WTC11 (cell line): ENCODE data around the gene ZNHIT3. TPM values are rescaled to one million over a fixed set of nuclear protein-coding genes. Genes with fewer than 3 reads are reported as not detected.
A peak's percentile ranks its signal among the peaks of the same experiment; 100 is the strongest.

Experiments
- ATAC-seq: fragments of 200-7000 bp; cut with Tn5 transposase; 2 replicates; pipeline ENCODE4 v1.10.0; 2021; ENCODE audit warnings: mild to moderate bottlenecking, moderate library complexity
- CTCF ChIA-PET: fragments of 300-600 bp; sonication (Branson Sonifier 250); formaldehyde crosslinking; loops from one replicate; lab custom pipeline; 2021; ENCODE audit warnings: antibody characterized with exemption; lab: Charles Lee
- POLR2A ChIA-PET: fragments of 350-600 bp; sonication (Branson Sonifier 250); formaldehyde crosslinking; loops from one replicate; lab custom pipeline; 2021; ENCODE audit warnings: antibody characterized with exemption; lab: Charles Lee
- DNase-seq: peaks from one replicate; pipeline ENCODE4 v3.0.0; 2021; ENCODE audit warnings: low spot score
- H3K27ac Mint-ChIP-seq: 2 replicates; pipeline ENCODE4 v1.8.0; 2021; ENCODE audit warnings: mixed read lengths
- H3K27me3 Mint-ChIP-seq: 2 replicates; pipeline ENCODE4 v1.8.0; 2021; ENCODE audit warnings: low read depth, mild to moderate bottlenecking, moderate library complexity, mixed read lengths
- H3K36me3 Mint-ChIP-seq: 2 replicates; pipeline ENCODE4 v1.8.0; 2021; ENCODE audit warnings: mixed read lengths
- H3K4me1 Mint-ChIP-seq: 2 replicates; pipeline ENCODE4 v1.8.0; 2022; ENCODE audit warnings: mixed read lengths
- H3K4me3 Mint-ChIP-seq: 2 replicates; pipeline ENCODE4 v1.8.0; 2021; ENCODE audit warnings: mild to moderate bottlenecking, moderate library complexity, mixed read lengths
- H3K9me3 Mint-ChIP-seq: 2 replicates; pipeline ENCODE4 v1.8.0; 2021; ENCODE audit warnings: mixed read lengths
- ESRRA ChIP-seq: sonication (generic); formaldehyde crosslinking; IDR thresholded peaks from 2 replicates; pipeline ENCODE4 v1.8.1; 2022; ENCODE audit warnings: mild to moderate bottlenecking, missing genetic modification reagents, borderline replicate concordance
- FOXP1 ChIP-seq: sonication (generic); formaldehyde crosslinking; IDR thresholded peaks from 2 replicates; pipeline ENCODE4 v1.8.0; 2022; ENCODE audit warnings: missing genetic modification reagents, mild to moderate bottlenecking, moderate library complexity, borderline replicate concordance
- GABPB1 ChIP-seq: sonication (generic); formaldehyde crosslinking; IDR thresholded peaks from 2 replicates; pipeline ENCODE4 v1.8.1; 2023; ENCODE audit warnings: mild to moderate bottlenecking, missing genetic modification reagents
- HMGA2 ChIP-seq: fragments of 250-450 bp; sonication (Bioruptor Pico); IDR thresholded peaks from 2 replicates; pipeline ENCODE4 v1.4.0; 2021; ENCODE audit warnings: mild to moderate bottlenecking, moderate library complexity
- KAT7 ChIP-seq: sonication (generic); formaldehyde crosslinking; IDR thresholded peaks from 2 replicates; pipeline ENCODE4 v1.8.1; 2023; ENCODE audit warnings: missing genetic modification reagents, mild to moderate bottlenecking, borderline replicate concordance
- NFYB ChIP-seq: sonication (generic); formaldehyde crosslinking; conservative IDR thresholded peaks from 2 replicates; pipeline ENCODE4 v1.8.0; 2022; ENCODE audit warnings: low read depth, missing genetic modification reagents
- NR2C2 ChIP-seq: sonication (generic); formaldehyde crosslinking; IDR thresholded peaks from 2 replicates; pipeline ENCODE4 v1.8.0; 2022; ENCODE audit warnings: mild to moderate bottlenecking, missing genetic modification reagents
- NR3C1 ChIP-seq: sonication (generic); formaldehyde crosslinking; conservative IDR thresholded peaks from 2 replicates; pipeline ENCODE4 v1.8.1; 2023; ENCODE audit warnings: low read depth, mild to moderate bottlenecking, missing genetic modification reagents
- SP1 ChIP-seq: sonication (generic); formaldehyde crosslinking; conservative IDR thresholded peaks from 2 replicates; pipeline ENCODE4 v1.8.1; 2022; ENCODE audit warnings: missing genetic modification reagents
- TEAD4 ChIP-seq: sonication (generic); formaldehyde crosslinking; IDR thresholded peaks from 2 replicates; pipeline ENCODE4 v1.8.0; 2022; ENCODE audit warnings: mild to moderate bottlenecking, missing genetic modification reagents
- ZNF121 ChIP-seq: sonication (generic); formaldehyde crosslinking; IDR thresholded peaks from 2 replicates; pipeline ENCODE4 v1.8.0; 2023; ENCODE audit warnings: missing genetic modification reagents
- ZNF396 ChIP-seq: fragments of 250-450 bp; sonication (Bioruptor Pico); IDR thresholded peaks from 2 replicates; pipeline ENCODE4 v1.8.0; 2021; ENCODE audit warnings: mild to moderate bottlenecking, moderate library complexity, borderline replicate concordance
- ZNF416 ChIP-seq: fragments of 250-450 bp; sonication (Bioruptor Pico); IDR thresholded peaks from 2 replicates; pipeline ENCODE4 v1.9.0; 2021; ENCODE audit warnings: mild to moderate bottlenecking, inconsistent platforms
- total RNA-seq: library from RNA; stranded (reverse); gene quantifications from 3 replicates; pipeline ENCODE4 v1.2.3, GENCODE V29; 2021
- TF ChIP-seq, protein P1 (sequence below): sonication (generic); formaldehyde crosslinking; IDR thresholded peaks from 2 replicates; pipeline ENCODE4 v1.8.1; 2022; ENCODE audit warnings: missing genetic modification reagents, borderline replicate concordance
- TF ChIP-seq, protein P2 (sequence below): fragments of 250-450 bp; sonication (Bioruptor Pico); IDR thresholded peaks from 2 replicates; pipeline ENCODE4 v2.1.2; 2022; ENCODE audit warnings: mild to moderate bottlenecking, moderate library complexity
- TF ChIP-seq, protein P3 (sequence below): sonication (generic); formaldehyde crosslinking; IDR thresholded peaks from 2 replicates; pipeline ENCODE4 v1.8.1; 2023; ENCODE audit warnings: mild to moderate bottlenecking, moderate library complexity, missing genetic modification reagents
- TF ChIP-seq, protein P4 (sequence below): sonication (generic); formaldehyde crosslinking; IDR thresholded peaks from 2 replicates; pipeline ENCODE4 v1.8.0; 2023; ENCODE audit warnings: mild to moderate bottlenecking, missing genetic modification reagents
- TF ChIP-seq, protein P5 (sequence below): fragments of 250-450 bp; sonication (Bioruptor Pico); IDR thresholded peaks from 2 replicates; pipeline ENCODE4 v1.9.0; 2021; ENCODE audit warnings: mild to moderate bottlenecking
- TF ChIP-seq, protein P6 (sequence below): sonication (generic); formaldehyde crosslinking; IDR thresholded peaks from 2 replicates; pipeline ENCODE4 v1.8.1; 2023; ENCODE audit warnings: mild to moderate bottlenecking, missing genetic modification reagents, moderate library complexity
- TF ChIP-seq, protein P7 (sequence below): sonication (generic); formaldehyde crosslinking; IDR thresholded peaks from 2 replicates; pipeline ENCODE4 v1.8.0; 2022; ENCODE audit warnings: mild to moderate bottlenecking, missing genetic modification reagents
- TF ChIP-seq, protein P8 (sequence below): sonication (generic); formaldehyde crosslinking; IDR thresholded peaks from 2 replicates; pipeline ENCODE4 v1.8.1; 2022; ENCODE audit warnings: low read depth, missing genetic modification reagents, borderline replicate concordance
- TF ChIP-seq, protein P9 (sequence below): sonication (generic); formaldehyde crosslinking; IDR thresholded peaks from 2 replicates; pipeline ENCODE4 v1.8.0; 2022; ENCODE audit warnings: mild to moderate bottlenecking, missing genetic modification reagents

ZNHIT3 gene
- total RNA-seq, 1 experiment from 2014 or later: 47.0 TPM

DNA sequence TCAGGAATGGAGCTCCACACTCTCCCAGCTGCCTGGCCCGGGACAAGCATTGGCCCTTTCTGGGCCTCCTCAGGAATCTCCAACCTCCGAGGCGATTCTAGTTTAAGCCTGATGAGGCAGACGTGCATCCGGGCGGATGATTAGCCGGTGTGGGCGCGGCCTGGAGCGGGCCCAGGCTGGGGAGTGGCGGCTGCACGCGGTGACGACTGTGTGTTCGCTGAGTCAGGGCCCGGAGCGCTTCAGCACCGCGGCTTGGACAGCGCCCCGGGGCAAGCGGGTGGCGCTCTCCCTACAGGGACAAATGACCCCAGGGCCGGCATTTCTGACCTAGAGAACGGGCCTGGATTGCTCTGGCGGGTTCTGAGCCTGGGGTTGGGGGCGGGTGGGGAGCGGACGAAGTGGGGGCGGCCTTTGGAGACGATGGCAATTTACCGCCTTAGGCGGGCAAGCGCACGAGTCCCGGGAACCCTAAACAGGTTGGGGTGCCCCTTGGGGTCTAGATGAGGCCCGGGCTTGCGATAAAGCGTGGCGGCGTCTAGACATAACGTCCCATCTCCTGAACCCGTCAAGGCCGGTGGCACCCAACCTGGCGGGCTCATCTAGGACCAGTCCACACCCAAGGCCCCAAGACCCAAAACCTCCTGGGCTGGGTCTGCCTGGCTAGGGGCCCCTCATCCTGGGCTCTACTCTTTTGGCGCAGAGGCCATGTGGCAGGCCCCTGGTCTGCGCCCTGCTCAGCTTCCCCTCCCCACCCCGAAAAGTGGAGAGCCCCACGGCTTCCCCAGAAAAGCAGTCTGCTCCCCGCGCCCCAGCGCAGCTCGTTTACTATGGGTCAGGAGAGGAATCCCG lies 22.3 kb upstream of the ZNHIT3 start:
- CTCF ChIA-PET: interaction anchor here (1.0 to 2.7 kb wide), 3 partner anchors 19 to 495 kb away, joined by 3 to 24 read pairs (median 5); no protein-coding TSS in a partner anchor
- Mint-ChIP-seq H3K4me1 (no peaks in the 10 kb centered on the region), H3K27ac (no peak overlapping the region), H3K9me3 (no peaks in the 10 kb centered on the region), H3K27me3 (peaks cover 43% of the 10 kb centered on the region), H3K4me3 (peak overlapping the region; percentile 20), H3K36me3 (no peaks in the 10 kb centered on the region)
- DNase-seq (peak; percentile 94), ATAC-seq (peak; percentile 99)
- POLR2A ChIA-PET: no interaction called here
- TF ChIP-seq TEAD4 (CRISPR knock-in tag) (peak; percentile 64; the same call in 1 of the 2 replicates), NR3C1 (no peak), ESRRA (CRISPR knock-in tag) (peak; percentile 74; the same call in 1 of the 2 replicates), GABPB1 (CRISPR knock-in tag) (no peak), HMGA2 (no peak), NFYB (CRISPR knock-in tag) (0 out of 2 replicates have a peak, but pooled peaks have one; percentile 8), SP1 (CRISPR knock-in tag) (no peak), ZNF396 (CRISPR knock-in tag) (no peak), FOXP1 (CRISPR knock-in tag) (peak; percentile 73; the same call in 1 of the 2 replicates), KAT7 (CRISPR knock-in tag) (no peak), NR2C2 (CRISPR knock-in tag) (no peak), ZNF416 (CRISPR knock-in tag) (no peak), ZNF121 (CRISPR knock-in tag) (peak; percentile 82)
- TF ChIP-seq, protein P1, sequence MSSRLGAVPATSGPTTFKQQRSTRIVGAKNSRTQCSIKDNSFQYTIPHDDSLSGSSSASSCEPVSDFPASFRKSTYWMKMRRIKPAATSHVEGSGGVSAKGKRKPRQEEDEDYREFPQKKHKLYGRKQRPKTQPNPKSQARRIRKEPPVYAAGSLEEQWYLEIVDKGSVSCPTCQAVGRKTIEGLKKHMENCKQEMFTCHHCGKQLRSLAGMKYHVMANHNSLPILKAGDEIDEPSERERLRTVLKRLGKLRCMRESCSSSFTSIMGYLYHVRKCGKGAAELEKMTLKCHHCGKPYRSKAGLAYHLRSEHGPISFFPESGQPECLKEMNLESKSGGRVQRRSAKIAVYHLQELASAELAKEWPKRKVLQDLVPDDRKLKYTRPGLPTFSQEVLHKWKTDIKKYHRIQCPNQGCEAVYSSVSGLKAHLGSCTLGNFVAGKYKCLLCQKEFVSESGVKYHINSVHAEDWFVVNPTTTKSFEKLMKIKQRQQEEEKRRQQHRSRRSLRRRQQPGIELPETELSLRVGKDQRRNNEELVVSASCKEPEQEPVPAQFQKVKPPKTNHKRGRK (CRISPR knock-in tag): no peak
- TF ChIP-seq, protein P2, sequence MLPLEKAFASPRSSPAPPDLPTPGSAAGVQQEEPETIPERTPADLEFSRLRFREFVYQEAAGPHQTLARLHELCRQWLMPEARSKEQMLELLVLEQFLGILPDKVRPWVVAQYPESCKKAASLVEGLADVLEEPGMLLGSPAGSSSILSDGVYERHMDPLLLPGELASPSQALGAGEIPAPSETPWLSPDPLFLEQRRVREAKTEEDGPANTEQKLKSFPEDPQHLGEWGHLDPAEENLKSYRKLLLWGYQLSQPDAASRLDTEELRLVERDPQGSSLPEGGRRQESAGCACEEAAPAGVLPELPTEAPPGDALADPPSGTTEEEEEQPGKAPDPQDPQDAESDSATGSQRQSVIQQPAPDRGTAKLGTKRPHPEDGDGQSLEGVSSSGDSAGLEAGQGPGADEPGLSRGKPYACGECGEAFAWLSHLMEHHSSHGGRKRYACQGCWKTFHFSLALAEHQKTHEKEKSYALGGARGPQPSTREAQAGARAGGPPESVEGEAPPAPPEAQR: no peak
- TF ChIP-seq, protein P3, sequence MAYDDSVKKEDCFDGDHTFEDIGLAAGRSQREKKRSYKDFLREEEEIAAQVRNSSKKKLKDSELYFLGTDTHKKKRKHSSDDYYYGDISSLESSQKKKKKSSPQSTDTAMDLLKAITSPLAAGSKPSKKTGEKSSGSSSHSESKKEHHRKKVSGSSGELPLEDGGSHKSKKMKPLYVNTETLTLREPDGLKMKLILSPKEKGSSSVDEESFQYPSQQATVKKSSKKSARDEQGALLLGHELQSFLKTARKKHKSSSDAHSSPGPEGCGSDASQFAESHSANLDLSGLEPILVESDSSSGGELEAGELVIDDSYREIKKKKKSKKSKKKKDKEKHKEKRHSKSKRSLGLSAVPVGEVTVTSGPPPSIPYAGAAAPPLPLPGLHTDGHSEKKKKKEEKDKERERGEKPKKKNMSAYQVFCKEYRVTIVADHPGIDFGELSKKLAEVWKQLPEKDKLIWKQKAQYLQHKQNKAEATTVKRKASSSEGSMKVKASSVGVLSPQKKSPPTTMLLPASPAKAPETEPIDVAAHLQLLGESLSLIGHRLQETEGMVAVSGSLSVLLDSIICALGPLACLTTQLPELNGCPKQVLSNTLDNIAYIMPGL (CRISPR knock-in tag): no peak
- TF ChIP-seq, protein P4, sequence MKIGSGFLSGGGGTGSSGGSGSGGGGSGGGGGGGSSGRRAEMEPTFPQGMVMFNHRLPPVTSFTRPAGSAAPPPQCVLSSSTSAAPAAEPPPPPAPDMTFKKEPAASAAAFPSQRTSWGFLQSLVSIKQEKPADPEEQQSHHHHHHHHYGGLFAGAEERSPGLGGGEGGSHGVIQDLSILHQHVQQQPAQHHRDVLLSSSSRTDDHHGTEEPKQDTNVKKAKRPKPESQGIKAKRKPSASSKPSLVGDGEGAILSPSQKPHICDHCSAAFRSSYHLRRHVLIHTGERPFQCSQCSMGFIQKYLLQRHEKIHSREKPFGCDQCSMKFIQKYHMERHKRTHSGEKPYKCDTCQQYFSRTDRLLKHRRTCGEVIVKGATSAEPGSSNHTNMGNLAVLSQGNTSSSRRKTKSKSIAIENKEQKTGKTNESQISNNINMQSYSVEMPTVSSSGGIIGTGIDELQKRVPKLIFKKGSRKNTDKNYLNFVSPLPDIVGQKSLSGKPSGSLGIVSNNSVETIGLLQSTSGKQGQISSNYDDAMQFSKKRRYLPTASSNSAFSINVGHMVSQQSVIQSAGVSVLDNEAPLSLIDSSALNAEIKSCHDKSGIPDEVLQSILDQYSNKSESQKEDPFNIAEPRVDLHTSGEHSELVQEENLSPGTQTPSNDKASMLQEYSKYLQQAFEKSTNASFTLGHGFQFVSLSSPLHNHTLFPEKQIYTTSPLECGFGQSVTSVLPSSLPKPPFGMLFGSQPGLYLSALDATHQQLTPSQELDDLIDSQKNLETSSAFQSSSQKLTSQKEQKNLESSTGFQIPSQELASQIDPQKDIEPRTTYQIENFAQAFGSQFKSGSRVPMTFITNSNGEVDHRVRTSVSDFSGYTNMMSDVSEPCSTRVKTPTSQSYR: 0 out of 2 replicates have a peak, but pooled peaks have one; percentile 37
- TF ChIP-seq, protein P5, sequence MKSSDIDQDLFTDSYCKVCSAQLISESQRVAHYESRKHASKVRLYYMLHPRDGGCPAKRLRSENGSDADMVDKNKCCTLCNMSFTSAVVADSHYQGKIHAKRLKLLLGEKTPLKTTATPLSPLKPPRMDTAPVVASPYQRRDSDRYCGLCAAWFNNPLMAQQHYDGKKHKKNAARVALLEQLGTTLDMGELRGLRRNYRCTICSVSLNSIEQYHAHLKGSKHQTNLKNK: no peak
- TF ChIP-seq, protein P6, sequence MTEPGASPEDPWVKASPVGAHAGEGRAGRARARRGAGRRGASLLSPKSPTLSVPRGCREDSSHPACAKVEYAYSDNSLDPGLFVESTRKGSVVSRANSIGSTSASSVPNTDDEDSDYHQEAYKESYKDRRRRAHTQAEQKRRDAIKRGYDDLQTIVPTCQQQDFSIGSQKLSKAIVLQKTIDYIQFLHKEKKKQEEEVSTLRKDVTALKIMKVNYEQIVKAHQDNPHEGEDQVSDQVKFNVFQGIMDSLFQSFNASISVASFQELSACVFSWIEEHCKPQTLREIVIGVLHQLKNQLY: no peak
- TF ChIP-seq, protein P7, sequence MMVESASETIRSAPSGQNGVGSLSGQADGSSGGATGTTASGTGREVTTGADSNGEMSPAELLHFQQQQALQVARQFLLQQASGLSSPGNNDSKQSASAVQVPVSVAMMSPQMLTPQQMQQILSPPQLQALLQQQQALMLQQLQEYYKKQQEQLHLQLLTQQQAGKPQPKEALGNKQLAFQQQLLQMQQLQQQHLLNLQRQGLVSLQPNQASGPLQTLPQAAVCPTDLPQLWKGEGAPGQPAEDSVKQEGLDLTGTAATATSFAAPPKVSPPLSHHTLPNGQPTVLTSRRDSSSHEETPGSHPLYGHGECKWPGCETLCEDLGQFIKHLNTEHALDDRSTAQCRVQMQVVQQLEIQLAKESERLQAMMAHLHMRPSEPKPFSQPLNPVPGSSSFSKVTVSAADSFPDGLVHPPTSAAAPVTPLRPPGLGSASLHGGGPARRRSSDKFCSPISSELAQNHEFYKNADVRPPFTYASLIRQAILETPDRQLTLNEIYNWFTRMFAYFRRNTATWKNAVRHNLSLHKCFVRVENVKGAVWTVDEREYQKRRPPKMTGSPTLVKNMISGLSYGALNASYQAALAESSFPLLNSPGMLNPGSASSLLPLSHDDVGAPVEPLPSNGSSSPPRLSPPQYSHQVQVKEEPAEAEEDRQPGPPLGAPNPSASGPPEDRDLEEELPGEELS (CRISPR knock-in tag): peak; percentile 95
- TF ChIP-seq, protein P8, sequence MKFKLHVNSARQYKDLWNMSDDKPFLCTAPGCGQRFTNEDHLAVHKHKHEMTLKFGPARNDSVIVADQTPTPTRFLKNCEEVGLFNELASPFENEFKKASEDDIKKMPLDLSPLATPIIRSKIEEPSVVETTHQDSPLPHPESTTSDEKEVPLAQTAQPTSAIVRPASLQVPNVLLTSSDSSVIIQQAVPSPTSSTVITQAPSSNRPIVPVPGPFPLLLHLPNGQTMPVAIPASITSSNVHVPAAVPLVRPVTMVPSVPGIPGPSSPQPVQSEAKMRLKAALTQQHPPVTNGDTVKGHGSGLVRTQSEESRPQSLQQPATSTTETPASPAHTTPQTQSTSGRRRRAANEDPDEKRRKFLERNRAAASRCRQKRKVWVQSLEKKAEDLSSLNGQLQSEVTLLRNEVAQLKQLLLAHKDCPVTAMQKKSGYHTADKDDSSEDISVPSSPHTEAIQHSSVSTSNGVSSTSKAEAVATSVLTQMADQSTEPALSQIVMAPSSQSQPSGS (CRISPR knock-in tag): no peak
- TF ChIP-seq, protein P9, sequence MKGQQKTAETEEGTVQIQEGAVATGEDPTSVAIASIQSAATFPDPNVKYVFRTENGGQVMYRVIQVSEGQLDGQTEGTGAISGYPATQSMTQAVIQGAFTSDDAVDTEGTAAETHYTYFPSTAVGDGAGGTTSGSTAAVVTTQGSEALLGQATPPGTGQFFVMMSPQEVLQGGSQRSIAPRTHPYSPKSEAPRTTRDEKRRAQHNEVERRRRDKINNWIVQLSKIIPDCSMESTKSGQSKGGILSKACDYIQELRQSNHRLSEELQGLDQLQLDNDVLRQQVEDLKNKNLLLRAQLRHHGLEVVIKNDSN (CRISPR knock-in tag): 0 out of 2 replicates have a peak, but pooled peaks have one; percentile 51
